Measurements from ENCODE around the gene KCNQ1.

GRCh38 chr11:2660357-2660939 lies 215.6 kb downstream of the KCNQ1 start:
- TF ChIP-seq POLR2A (IDR thresholded peaks at IDR 0.05) (no peak), POLR2AphosphoS5 (IDR thresholded peaks at IDR 0.05) (no peak), EP300 (IDR thresholded peaks at IDR 0.05) (no peak)
- TF ChIP-seq, protein P1, sequence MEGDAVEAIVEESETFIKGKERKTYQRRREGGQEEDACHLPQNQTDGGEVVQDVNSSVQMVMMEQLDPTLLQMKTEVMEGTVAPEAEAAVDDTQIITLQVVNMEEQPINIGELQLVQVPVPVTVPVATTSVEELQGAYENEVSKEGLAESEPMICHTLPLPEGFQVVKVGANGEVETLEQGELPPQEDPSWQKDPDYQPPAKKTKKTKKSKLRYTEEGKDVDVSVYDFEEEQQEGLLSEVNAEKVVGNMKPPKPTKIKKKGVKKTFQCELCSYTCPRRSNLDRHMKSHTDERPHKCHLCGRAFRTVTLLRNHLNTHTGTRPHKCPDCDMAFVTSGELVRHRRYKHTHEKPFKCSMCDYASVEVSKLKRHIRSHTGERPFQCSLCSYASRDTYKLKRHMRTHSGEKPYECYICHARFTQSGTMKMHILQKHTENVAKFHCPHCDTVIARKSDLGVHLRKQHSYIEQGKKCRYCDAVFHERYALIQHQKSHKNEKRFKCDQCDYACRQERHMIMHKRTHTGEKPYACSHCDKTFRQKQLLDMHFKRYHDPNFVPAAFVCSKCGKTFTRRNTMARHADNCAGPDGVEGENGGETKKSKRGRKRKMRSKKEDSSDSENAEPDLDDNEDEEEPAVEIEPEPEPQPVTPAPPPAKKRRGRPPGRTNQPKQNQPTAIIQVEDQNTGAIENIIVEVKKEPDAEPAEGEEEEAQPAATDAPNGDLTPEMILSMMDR (IDR thresholded peaks at IDR 0.05), result no peak
